Mesothelial cell of epicardium (in vitro differentiated cells): ENCODE results near the gene GPATCH1. TPM values are rescaled to one million over a fixed set of nuclear protein-coding genes. Genes with fewer than 3 reads are reported as not detected.

Source experiments
- DNase-seq, 2 experiments: peaks; one replicate each; pipeline ENCODE4 v3.0.0; 2021; ENCODE audit warnings: low spot score in 2 of 2; ENCODE audit not compliant: unreplicated experiment in 2 of 2
- H3K27ac Mint-ChIP-seq: 2 replicates; pipeline ENCODE4 v1.8.0; 2021; ENCODE audit warnings: mixed read lengths
- H3K27me3 Mint-ChIP-seq: 2 replicates; pipeline ENCODE4 v1.8.0; 2021; ENCODE audit warnings: low read depth, mixed read lengths
- H3K36me3 Mint-ChIP-seq: 2 replicates; pipeline ENCODE4 v1.8.0; 2021; ENCODE audit warnings: mixed read lengths
- H3K4me1 Mint-ChIP-seq: 2 replicates; pipeline ENCODE4 v1.8.0; 2021; ENCODE audit warnings: mixed read lengths
- H3K4me3 Mint-ChIP-seq: 2 replicates; pipeline ENCODE4 v1.8.0; 2021; ENCODE audit warnings: mild to moderate bottlenecking, moderate library complexity, mixed read lengths
- H3K9me3 Mint-ChIP-seq: 2 replicates; pipeline ENCODE4 v1.8.0; 2021; ENCODE audit warnings: mixed read lengths
- CTCF ChIP-seq: fragments of 200-600 bp; sonication (generic); IDR thresholded peaks from one replicate; pipeline ENCODE4 v1.5.0; 2021; ENCODE audit warnings: antibody characterized with exemption; ENCODE audit not compliant: unreplicated experiment
- total RNA-seq: library from RNA; stranded (reverse); gene quantifications from 3 replicates; pipeline ENCODE4 v1.2.1, GENCODE V29; 2021

GPATCH1 gene
- total RNA-seq, 1 donor from 2014 or later = 13.5 TPM

GRCh38 chr19:33090179-33090578 is 9.2 kb downstream of the GPATCH1 start:
- no peak overlapping the region for H3K27ac Mint-ChIP-seq
- no peak for TF ChIP-seq CTCF
- no peak for DNase-seq
- H3K9me3 Mint-ChIP-seq = no peaks in the 10 kb centered on the region
- no peaks in the 10 kb centered on the region for H3K27me3 Mint-ChIP-seq
- no peak overlapping the region for H3K4me3 Mint-ChIP-seq
- H3K36me3 Mint-ChIP-seq = peaks cover 28% of the 10 kb centered on the region
- no peaks in the 10 kb centered on the region for H3K4me1 Mint-ChIP-seq

DNA sequence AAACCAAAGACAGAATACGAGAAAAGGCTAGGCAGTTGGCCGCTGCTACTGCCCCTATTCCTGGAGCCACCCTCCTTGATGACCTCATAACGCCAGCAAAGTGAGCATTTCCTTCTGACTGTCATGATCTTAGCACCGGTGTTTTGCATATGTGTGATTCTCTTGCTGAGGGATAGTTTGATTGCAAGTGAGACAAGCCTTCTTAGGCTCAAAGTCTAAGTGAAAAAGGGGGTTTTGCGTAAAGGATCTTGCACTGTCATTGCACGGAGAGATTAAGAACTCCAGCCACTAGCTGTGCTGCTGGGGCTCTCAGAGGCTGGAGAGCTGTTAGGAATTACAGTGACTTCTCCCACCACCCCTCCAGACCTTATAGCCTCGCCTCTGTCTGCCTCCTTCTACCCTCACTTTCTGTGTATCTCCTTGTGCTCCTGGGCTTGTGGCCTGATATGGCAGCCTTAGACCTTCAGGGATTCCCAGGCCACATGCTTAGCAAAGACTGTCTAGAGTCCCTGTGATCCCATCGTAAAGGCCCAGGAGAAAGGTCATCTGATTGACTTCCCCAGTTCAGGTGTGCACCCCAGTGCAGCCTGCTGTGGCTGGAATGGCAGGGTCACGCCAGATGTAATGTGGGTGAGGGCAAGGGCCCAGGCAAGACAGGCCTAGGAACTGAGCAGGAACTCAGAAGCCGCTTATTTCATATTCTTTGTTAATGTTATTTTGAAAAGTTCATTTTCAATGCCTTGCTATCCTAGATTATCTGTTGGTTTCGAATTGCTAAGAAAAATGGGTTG is 12.6 kb downstream of the GPATCH1 start:
- Mint-ChIP-seq H3K36me3 (peaks cover 44% of the 10 kb centered on the region), H3K4me3 (no peak overlapping the region), H3K27ac (no peak overlapping the region), H3K4me1 (no peaks in the 10 kb centered on the region), H3K27me3 (no peaks in the 10 kb centered on the region), H3K9me3 (no peaks in the 10 kb centered on the region)
- no peak for TF ChIP-seq CTCF
- no peak for DNase-seq

DNA sequence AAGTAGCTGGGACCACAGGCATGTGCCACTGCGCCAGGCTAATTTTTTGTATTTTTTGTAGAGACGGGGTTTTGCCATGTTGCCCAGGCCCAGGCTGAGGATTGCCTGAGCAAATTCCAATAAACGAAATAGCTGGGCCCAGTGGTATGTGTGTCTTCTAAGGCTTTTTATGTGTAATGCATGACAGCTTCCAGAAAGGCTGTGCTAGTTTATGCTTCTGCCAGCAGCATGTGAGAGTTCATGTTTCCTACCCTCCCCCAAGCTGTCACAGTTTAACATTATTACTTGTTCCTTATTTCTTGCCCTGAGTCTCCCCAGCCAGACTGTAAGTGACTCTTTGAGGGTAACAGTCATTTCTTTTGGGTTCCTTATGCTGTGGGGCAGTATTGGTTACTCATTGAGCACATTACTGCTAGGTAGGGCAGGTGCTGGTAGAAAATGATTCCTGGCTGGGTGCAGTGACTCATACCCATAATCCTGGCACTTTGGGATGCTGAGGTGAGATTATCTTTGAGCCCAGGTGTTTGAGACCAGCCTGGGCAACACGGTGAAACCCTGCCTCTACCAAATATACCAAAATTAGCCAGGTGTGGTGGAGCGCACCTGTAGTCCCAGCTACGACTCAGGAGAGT is 13.6 kb downstream of the GPATCH1 start:
- no peak for TF ChIP-seq CTCF
- Mint-ChIP-seq H3K27ac (no peak overlapping the region), H3K36me3 (peaks cover 40% of the 10 kb centered on the region), H3K9me3 (no peaks in the 10 kb centered on the region), H3K4me1 (no peaks in the 10 kb centered on the region), H3K4me3 (no peak overlapping the region), H3K27me3 (no peaks in the 10 kb centered on the region)
- DNase-seq = no peak

DNA sequence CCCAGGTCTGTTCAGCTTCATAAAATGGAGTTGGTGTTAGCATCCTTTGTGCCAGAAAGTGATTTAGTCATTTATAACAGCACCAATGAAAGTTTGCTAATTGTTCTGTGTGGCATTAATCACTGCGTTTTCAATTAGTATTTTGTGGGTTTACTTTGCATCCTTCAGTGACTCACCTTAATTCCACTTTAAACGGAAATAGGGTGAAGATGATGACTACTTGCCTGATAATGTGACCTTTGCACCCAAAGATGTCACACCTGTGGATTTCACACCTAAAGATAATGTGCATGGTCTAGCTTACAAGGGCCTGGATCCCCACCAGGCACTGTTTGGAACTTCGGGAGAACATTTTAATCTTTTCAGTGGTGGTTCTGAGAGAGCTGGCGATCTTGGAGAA is 15.0 kb downstream of the GPATCH1 start:
- no peak for DNase-seq
- no peak overlapping the region for H3K4me3 Mint-ChIP-seq

DNA sequence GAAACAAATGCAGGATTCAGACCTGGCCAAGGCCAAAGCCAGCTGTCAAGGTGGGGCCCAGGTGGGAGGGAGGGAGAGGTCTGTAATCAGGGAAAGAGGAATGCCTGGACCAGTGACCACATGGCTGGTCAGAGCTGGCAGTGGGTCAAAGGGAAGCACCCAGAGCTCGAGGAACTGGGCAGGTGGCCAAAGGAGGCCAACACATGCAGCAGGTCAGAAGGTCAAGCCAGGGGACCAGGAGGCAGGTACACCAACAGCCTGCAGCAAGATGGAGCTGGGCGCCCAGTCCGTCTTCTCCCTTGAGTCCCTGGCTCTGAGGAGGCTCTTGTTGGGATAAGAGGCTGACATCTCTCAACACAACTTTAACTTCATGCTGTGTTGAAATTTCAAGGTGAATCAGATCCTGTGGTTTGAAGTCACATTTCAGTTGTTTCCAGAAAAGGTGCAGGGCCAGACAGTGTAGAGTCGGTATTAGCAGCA is 17.1 kb downstream of the GPATCH1 start:
- no peak overlapping the region for H3K27ac Mint-ChIP-seq
- TF ChIP-seq CTCF = no peak
- peaks cover 40% of the 10 kb centered on the region for H3K36me3 Mint-ChIP-seq
- no peak for DNase-seq
- no peaks in the 10 kb centered on the region for H3K9me3 Mint-ChIP-seq
- no peaks in the 10 kb centered on the region for H3K27me3 Mint-ChIP-seq
- no peaks in the 10 kb centered on the region for H3K4me1 Mint-ChIP-seq
- H3K4me3 Mint-ChIP-seq = no peak overlapping the region

More for the DNA sequence above, 15.0 kb downstream of the GPATCH1 start:
- peaks cover 34% of the 10 kb centered on the region for H3K36me3 Mint-ChIP-seq
- no peaks in the 10 kb centered on the region for H3K27me3 Mint-ChIP-seq
- H3K27ac Mint-ChIP-seq = no peak overlapping the region
- no peak for TF ChIP-seq CTCF
- no peaks in the 10 kb centered on the region for H3K9me3 Mint-ChIP-seq
- H3K4me1 Mint-ChIP-seq = no peaks in the 10 kb centered on the region
